HG02852 (cell line): ENCODE measurements around the gene IQUB.
"Not testable (repeated sequence)": the region's sequence is repeated elsewhere in the genome, so short reads cannot be mapped to it uniquely, and the experiment has no call there.

Experiments
- ATAC-seq: cut with Tn5 transposase; IDR thresholded peaks from one replicate; pipeline ENCODE4 v1.9.1; 2021; ENCODE audit warnings: mild to moderate bottlenecking, moderate library complexity; ENCODE audit not compliant: unreplicated experiment

IQUB gene

DNA sequence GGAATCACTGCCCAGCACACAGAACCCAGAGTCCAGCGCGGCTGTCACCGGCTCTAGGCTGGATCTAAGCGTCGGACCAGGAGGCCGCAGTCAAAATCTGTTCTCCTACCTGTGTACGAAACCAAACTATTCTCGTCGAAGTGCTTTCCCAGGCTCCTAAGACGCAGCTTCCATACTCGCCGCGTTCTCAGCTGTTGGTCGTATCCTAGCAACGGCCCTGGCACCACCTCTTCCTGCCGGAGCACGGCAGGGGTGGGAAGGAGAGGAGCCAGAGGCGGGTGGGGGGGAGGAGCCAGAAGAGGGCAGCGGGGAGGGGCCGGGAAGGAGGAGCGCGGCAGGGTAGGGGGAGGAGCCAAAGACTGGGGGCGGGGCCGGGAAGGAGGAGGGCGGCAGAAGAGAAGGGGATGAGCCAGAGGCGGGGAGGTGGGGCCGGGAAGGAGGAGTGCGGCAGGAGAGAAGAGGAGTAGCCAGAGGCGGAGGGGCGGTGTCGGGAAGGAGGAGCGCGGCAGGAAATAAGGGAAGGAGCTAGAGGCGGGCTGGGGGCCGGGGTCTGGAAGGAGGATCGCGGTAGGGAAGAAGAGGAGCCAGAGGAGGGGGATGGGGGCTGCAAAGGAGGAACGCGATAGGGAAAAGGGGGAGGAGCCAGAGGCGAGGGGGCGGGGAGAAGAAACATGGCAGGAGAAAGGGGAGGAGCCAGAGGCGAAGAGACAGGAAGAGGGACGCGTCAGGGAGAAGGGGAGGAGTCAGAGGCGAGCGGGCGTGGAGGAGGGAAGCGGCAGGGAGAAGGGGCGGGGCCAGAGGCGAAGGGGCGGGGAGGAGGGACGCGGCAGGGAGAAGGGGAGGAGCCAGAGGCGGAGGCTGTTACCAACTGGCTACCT, at the start of gene IQUB:
IQUB (minus strand) TSS at position 213 of the 878 bp plus-strand sequence. CDS start 22,255 bp downstream, outside the sequence.
- peak; percentile 75 for ATAC-seq

DNA sequence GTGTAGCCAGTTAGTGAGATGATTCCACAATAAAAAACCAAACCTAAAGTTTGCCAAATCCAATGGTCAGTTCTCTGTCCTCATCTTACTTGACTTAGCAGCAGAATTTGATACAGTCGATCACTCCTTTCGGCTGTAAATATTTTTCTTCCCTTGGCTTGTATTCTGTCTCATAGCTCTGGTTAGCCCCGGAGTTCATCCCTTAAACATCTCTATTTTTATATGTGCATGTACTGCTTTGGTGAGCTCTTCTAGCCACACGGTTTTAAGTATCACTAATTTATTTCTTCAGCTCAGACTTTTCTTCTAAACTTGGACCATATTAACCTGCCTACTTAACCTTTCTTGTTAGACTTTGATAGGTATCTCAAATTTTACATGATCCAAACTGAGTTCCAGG, 49.4 kb upstream of the IQUB start:
- ATAC-seq, result no peak

DNA sequence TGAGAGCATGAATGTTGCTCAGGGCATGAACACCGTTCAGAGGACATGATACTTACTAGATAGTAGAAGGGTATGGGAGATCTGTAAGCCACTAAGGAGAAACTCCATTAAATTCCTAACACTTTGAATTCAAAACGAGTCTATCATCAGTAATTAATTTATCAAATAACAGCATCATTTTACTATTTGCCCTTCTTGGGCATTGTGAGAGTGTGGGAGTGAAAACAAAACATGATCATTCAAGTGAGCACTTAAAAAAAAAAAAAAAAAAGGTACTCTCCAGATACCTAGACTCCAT, 46.7 kb upstream of the IQUB start:
- ATAC-seq, result no peak

DNA sequence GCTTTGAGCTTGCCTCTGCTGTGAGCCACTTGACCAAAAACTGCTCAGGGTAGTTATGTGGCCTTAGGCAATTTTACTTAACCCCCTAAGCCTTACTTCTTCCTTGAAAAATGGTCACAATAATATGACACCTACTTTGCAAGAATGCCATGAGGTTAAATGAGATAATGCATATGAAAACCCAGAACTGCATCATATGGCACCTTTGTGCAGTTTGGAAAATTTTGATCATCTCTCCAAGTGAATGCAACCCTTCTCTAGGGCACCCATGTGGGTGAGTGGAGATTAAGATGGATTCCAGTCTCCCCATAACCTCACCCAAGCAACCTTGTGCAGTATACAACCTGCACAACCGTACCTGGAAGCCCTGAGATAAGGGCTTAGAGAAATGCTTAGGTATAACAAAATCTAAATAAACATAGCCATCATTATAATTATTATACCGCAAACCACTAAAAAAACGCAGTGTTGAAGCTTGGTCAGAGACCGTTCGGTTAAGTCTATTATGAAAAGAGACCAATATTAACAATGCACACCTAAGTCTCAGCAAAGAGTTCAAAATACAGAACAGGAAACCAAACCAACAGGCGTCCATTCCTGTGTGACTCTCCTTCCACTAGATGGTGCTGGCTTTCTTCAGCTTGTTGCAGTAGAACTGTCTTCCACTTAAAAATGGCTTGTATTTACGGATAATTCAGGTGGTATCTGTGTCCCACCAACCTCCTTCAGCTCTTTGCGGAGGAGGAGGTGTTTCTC, 46.2 kb upstream of the IQUB start:
- peak; percentile 68 for ATAC-seq

DNA sequence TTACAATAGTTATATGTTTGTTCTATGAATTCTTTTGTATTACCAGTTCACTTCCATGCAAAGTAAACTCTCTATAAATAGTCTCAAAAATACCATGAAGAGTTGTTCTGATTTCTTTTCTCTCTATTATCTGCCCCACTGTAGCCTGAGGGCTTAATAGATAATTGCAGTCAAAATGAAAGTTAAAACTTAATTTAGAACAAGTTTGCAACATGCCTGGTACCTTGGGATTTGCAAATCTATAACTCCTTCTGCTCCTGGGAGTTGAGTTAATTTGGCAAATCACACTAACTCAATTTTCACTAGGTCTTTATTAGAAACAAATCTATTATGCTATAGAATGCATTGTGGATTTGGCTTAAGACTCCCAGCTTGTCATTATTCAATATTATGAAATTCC, 45.0 kb upstream of the IQUB start:
- ATAC-seq, result no peak

DNA sequence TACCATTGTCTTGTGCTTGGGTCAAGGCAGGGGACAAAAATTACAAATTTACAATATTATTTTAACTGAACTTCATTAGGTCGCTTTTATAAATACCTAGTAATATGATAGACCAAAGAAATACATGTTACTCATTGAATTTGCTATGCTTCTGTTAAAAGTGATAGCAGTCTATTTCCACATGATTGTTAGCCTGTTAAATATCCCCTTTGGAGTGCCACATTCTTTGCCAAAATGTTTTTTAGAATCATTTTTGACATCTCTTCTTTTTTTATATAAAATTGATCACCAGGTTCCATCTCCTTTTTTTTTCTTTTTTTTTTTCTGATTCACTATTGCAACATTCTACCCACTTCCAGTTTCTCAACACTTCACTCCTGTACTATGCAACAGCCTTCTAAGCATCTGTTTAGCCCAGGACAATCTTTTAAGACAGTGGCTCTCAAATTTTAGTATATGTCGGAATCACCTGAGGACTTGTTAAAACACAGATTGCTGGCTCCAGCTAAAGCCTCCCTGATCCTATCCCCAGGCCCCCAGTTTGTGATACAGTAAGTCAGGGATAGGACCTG, 39.6 kb upstream of the IQUB start:
- ATAC-seq, result no peak

DNA sequence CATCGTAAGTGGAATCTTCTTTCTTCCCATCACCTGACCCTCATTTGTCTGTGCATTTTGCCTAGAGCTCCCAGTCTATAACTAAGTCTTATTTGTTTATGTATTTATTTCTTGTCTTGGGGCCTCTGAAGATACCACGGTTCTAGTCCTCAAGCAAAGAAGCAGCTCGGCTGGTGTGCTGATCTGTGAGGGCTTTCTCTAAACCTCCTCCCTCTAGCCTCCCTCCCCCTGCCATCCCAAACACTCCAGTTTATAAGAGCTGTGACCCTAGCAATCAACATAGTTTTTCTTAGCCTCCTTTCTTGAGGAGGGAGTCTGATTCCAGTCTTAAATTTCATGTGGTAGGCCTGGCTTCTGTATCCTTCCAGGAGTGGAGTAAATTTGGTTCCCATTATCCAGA, 38.9 kb upstream of the IQUB start:
- ATAC-seq, result no peak

DNA sequence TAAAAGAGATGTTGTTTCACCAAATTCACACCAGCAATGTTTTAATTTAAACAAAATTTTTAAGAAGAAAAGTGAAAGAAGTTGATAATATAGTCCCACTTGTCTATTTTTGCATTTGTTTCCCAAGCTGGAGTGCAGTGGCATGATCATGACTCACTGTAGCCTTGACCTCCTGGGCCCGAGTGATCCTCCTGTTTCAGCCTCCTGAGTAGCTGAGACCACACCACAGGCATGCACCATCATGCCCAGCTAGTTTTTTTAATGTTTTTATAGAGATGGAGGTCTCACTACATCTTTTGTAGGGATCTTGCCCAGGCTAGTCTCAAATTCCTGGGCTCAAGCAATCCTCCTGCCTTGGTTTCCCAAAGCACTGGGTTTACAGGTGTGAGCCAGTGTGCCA, 37.3 kb upstream of the IQUB start:
- no peak for ATAC-seq

DNA sequence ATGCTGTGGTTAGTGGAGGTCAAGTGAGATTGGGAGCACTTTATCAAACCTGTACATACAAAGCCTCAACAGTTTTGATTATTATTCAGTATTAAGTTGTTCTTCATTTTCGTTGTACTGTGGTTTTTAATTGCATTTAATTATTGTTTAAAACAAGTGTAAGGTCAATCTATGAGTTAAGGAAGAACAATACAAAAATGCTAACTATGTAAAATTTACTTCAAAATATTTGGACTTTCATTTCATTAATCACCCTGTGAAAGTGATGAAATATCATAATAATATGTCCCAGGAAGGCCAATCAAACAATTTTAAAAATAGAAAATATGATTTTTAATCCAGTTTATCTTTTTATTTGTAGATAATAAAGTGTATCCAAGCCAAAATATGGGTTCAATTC, 36.8 kb upstream of the IQUB start:
- ATAC-seq, result no peak

DNA sequence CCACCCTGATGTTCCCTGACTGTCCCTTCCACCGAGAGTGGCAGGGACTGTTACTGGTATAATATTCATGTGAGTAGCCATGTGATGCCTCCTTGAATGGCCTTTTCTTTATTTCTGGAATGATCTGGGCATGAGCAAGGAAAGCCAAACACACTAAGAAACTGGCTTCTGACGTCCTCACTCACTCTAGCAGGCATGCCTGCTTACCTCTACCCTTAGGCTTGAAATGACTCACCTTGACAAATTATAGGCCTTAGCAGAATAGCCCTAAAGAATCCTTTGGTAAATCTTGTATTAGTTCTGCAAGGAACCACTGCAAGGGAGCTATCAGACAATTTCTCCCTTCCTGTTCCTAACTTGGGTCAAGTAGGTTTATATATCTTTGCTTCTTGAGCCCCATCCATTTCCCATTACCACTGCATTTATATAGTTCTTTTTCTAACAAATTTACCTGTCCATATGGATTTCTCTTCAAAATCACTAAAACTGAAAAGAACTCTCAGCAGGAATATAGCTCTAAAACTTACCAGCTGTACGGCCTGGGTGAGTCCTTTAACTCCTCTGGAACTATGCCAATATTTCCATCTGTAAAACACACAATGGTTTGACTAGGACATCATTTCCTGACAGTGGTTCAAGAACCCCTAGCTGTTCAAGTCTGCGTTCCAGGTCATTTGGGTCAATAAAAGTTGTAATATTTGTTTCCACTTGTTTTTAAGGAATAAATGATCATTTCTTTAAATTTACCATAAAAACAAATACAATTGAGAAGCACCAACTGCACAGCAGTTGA, 36.2 kb upstream of the IQUB start:
- ATAC-seq, result no peak

DNA sequence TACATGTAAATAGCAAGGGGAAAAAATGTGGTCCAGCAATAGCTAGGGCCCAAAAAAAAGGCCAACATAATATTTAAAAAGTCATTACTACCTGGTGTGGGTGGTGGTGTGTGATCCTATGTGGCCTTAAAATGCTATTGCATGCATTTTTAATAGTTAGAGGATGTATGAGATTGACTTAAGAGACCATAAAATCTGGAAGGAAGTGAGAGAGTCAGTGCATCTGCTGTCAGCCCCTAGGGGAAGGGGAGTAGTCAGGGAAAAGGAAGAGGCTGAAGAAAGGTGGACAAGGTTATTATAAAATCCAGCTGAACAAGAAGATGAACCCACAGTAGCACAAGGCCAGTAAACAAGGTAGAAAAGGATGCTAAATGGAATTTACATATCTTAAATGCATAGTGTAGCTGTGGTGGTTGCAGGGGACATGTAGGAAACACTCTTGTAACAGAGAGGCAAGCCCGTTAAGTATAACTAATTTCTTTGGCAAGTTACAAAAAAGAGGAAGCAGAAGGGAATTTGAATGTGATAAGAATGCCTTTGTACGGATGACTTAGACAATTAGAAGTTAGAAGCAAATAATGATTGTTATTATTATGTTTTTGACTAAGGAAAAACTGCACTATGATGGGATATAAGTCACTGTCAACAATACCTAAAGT, 35.1 kb upstream of the IQUB start:
- ATAC-seq, result no peak

DNA sequence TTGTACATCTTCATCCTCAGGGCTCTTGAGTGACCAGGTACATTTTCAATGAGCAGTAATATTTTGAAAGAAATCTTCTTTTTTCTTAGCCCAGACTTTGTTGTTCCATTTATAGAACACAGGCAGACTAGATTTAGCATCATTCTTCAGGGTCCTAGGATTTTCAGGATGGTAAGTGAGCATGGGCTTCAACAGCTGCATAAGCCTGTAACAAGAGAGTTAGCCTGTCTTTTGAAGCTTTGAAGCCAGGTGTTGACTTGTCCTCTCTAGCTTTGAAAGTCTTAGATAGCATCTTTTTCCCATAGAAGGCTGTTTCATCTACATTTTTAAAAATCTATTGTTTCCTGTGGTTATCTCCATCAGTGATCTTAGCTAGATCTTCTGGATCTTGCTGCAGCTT, 27.7 kb upstream of the IQUB start:
- no peak for ATAC-seq

DNA sequence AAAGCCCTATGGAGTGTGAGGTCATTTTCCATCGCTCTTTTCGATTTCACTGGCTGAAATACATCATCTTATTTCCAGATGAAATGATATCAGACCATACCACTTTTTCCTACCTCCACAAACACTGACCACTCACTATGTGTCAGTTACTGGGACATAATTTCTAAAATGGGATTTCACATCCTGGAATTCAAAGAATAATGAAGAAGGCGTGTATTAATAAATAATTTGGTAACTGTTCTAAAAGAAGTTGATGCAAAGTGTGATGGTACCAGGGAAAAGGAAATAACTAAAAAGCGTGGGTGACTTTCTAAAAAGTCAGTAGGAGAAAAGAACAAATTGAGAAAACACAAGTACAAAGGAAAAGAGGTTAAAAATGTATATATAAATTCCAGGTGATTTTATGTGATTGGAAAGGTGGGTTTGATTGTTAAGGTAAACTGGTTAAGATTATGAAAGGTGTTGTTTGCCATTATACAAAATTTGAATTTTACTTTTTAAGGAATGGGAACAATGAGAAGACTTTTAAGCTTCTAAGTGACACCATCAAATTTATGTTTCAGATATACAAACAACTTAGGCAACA, 24.0 kb upstream of the IQUB start:
- ATAC-seq, result no peak

DNA sequence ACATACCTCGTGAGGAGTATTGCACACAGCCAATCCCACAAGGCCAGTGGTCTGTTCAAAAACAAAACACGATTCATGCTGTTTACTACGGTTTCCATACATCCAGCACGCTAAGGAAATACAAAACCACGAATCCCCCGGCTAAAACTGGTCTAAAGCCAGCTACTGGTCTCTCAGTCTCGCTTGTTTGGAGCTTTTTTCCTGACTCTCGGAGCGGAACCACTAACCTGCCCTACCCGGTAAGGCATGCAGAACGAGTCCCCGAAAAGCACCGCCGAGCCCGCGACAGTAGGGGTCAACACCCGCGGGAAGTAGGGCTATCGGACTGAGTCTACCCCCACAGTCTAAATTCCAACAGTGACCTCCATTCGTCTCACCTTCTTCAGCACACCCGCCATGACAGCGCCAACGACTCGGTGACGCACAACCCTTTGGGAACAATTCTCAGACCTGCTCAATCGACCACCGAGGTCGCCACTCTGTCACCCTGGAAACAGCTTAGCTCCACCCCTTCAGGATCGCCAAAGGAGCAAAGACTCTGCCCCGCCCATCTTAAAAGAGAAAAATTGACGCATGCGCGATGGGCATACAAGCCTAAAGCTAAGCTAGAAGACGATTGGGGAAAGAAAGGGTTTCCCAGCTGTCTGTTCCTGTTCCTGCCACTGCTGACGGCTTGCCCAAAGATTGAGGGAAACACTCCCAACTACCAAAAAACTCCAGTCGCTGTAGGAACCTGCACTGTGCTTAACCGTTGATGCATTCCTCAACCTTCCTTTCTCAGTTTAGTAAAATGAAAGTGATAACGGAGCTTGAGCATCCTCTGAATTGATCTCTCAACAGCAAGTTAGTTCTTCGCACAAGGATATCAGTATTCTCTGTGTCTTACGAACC, 23.2 kb upstream of the IQUB start, which contains the start of gene NDUFA5:
NDUFA5 (minus strand) TSS at position 421 of the 891 bp plus-strand sequence; CDS start at position 398, 23 bp downstream.
- peak; percentile 96 for ATAC-seq

DNA sequence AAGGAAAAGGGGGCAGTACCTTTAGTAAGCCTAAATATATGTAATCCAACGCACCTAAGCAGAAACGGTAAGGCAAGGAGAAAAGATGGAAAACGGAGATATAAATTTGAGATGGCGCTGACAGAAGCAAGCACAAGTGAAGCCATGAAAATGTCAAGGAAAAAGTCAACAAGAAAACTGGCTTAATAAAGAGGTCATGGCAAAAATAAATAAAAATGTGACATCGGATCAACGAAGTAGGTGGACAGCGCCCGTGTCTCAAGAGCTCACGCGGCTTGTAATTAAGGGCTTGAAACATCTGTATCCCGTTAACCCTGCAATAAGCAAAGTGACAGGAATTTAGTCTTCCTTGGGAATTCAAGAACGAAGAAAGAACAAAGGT, 22.6 kb upstream of the IQUB start:
- no peak for ATAC-seq

DNA sequence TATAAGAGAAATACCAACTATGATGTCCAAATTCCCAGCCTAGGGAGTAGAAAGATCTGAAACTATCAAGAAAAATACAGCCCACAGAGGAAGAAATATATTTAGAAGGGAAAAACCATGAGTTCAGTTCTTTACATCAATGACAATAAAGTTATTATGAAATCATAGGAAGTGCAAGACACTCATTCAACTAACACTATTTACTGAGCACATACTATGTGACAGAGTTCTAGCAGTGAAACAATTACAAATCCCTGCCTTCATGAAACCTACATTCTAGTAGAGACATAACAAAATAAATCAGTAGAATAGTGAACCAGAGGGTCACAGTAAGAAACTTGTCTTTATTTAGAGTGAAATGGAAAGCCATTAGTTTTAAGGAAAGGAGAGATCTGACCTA, 21.1 kb upstream of the IQUB start:
- ATAC-seq, result no peak

DNA sequence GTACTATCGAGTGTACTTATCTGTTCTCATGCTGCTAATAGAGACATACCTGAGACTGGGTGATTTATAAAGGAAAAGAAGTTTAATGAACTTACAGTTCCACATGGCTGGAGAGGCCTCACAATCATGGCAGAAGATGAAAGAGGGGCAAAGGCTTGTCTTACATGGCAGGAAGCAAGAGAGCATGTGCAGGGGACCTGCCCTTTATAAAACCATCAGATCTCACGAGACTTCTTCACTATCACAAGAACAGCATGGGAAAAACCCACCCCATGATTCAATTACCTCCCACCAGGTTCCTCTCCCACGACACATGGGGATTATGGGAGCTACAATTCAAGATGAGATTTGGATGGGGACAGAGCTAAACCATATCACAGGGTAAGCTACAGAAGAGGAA, 18.8 kb upstream of the IQUB start:
- no peak for ATAC-seq

DNA sequence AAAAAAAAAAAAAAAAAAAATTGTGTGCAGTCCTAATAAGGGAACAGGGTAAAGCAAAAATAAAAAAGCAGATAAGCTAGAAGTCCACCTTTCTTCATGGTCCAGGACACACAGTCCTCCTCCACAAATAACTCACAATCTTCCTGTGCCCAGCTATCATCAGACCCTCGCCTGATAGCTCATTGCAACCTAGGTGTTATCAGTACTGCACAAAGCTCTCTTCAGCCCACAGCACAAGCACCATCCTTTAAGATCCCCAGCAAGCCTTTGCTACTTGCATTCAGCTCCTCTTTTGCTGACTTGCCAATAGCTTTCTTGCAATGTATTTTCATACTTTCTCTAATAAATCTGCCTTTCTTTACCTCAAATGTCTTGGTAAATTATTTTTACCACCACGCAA, 18.2 kb upstream of the IQUB start:
- no peak for ATAC-seq

DNA sequence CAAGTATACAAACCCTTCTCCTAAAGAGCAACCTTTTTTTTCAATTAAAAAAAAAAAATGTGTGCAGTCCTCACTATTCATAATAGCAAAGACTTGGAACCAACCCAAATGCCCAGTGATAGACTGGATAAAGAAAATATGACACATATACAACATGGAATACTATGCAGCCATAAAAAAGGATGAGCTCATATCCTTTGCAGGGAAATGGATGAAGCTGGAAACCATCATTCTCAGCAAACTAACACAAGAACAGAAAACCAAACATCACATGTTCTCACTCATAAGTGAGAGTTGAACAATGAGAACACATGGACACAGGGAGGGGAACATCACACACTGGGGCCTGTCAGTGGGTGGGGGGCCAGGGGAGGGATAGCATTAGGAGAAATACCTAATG, 17.7 kb upstream of the IQUB start:
- not testable (repeated sequence) for ATAC-seq
